GM12891 (cell line): ENCODE measurements around the gene TSPOAP1.

Experiments used
- DNase-seq: peaks from one replicate; pipeline ENCODE4 v3.0.0; 2011; ENCODE audit warnings: low spot score; ENCODE audit not compliant: insufficient read length
- FAIRE-seq: peaks from 2 replicates; lab custom pipeline; 2011; peaks lifted over from hg19 to GRCh38; lab: Jason Lieb, UNC
- PAX5 ChIP-seq: IDR thresholded peaks from 2 replicates; pipeline ENCODE4 v1.6.1; 2011; ENCODE audit warnings: low read length, moderate library complexity, mild to moderate bottlenecking; ENCODE audit not compliant: insufficient read depth, severe bottlenecking
- POLR2A ChIP-seq: IDR thresholded peaks from 2 replicates; pipeline ENCODE4 v1.6.1; 2011; ENCODE audit warnings: low read depth, low read length, control low read depth
- POLR2AphosphoS5 ChIP-seq: IDR thresholded peaks from 2 replicates; pipeline ENCODE4 v1.6.1; 2011; ENCODE audit warnings: low read depth, low read length, control low read depth
- POU2F2 ChIP-seq: IDR thresholded peaks from 2 replicates; pipeline ENCODE4 v1.6.1; 2011; ENCODE audit warnings: low read depth, mild to moderate bottlenecking, control low read depth, low read length, moderate library complexity
- SPI1 ChIP-seq: IDR thresholded peaks from 2 replicates; pipeline ENCODE4 v1.6.1; 2011; ENCODE audit warnings: low read depth, low read length, control low read depth
- TAF1 ChIP-seq: IDR thresholded peaks from 2 replicates; pipeline ENCODE4 v1.6.1; 2011; ENCODE audit warnings: low read depth, low read length, control low read depth

Gene TSPOAP1

DNA sequence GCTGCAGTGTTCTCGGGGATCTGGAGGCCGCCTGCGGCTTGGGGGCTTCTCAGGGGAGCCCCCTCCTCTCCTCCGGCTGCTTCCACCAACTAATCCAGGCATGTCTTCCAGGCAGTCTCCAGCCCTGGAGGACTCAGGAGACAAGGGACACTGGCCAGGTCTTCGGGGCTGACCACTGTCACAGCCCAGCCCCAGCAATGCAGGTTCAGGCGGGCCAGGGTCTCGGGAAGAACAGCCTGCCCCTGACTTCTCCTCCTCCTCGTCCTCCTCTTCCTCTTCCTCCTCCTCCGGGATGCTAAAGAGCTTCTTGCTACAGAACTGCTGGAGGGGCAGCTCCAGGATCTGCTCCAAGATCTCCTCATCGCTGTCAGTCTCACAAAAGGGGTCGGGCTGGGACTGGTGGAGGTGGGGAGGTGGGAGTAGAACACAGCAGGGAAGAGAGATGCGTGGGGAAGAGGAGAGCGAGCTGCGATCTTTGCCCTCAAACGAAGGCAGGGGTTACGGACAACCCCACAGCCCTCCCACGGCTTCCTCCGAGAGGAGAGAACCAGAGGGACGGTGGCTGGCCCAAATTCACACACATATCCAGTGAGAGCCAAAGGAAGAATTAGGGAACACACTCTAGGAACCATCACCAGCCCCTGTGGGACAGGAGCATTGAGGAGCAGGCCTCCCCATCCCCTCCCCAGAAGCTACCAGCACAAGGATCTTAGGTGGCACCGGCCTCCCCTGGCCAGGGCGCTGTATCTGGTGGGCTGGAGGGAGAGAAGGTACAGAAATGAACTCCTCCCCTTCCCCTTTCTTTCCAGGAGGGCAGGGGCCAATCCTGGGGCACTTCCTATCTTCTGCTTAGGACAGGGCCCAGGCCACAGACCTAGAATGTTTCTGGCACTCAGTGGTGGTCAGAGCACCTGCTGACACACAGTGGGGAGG lies 19.3 kb downstream of the TSPOAP1 start:
- DNase-seq, result peak; percentile 5
- TF ChIP-seq SPI1 (no peak), PAX5 (no peak), POLR2AphosphoS5 (no peak), POLR2A (no peak), POU2F2 (no peak), TAF1 (no peak)
- FAIRE-seq, result no peak

DNA sequence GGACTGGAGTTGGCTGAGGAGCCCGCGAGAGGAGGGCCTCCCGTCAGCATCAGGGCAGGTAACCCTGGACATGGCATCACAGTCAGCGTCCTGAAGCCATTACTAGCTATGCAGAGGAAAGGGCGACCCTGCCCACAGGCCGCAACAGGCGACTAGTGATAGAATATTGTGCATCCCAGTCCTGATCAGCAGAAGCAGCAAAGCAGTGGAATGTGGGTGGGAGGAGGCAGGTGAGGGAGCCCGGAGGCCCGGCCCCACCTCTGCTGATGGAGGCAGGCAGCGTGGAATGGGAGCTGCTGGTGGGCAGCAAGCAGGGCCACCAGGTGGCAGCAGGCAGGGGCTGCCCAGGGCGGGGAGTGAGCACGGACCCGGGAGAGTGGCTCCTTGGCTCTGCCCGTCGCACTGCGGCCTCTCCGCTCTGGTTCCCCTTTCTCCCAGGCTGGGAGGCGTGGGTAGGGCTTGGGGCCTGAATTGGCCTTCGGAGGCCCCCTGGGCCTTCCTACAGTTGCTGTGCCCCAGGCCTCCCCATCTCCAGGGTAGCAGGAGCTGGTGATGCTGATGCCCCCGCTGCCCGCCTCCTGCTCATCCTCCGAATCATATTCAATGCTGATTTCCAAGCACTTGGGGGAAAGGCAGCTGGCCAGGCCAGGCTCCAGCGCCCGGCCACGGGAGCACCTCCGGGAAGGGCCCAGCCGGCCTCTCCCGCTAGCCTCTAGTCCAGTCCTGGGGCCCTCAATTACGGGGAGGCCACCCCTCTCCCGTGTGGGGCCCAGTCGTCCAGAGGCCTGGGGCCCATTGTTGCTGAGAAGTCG lies 20.2 kb downstream of the TSPOAP1 start:
- DNase-seq (peak; percentile 17), FAIRE-seq (no peak)
- TF ChIP-seq POLR2A (no peak), SPI1 (no peak), POU2F2 (no peak), TAF1 (no peak), PAX5 (no peak), POLR2AphosphoS5 (no peak)

DNA sequence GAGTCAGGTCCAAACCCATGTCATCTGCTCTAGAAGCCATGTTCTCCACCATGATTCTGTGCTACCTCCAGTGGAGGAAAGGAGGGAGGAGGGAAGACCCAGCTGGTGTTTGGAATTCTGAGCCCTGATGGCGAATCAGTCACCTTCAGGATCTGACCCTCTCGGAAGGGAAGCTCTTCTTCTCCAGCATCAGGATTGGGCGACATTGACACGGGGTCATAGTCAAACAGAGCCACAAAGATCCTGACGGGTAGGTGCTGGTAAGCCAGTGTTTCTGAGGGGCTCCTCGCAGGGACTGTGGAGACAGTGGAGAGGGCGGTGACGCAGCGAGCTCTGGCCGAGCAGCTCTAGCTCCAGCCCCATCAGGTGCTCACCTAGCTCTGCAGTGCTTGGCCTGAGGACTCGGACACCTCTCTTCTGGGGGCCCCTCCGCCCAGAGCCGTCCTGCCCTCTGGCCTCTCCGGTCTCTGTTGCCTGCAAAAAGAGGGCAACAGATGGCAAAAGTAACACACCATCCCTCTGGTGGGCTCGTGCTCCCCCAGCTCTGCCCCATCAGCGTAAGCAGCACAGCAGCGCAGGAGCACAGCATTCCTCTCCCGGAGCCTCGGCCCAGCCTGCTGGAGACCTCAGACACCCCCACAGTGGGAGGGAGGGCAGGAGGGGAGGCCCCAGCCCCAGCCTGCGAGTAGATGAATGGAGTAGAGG lies 21.0 kb downstream of the TSPOAP1 start:
- DNase-seq (no peak), FAIRE-seq (no peak)
- no peak for TF ChIP-seq POU2F2
- no peak for TF ChIP-seq POLR2AphosphoS5
- no peak for TF ChIP-seq PAX5
- no peak for TF ChIP-seq SPI1
- no peak for TF ChIP-seq TAF1
- TF ChIP-seq POLR2A, result no peak

DNA sequence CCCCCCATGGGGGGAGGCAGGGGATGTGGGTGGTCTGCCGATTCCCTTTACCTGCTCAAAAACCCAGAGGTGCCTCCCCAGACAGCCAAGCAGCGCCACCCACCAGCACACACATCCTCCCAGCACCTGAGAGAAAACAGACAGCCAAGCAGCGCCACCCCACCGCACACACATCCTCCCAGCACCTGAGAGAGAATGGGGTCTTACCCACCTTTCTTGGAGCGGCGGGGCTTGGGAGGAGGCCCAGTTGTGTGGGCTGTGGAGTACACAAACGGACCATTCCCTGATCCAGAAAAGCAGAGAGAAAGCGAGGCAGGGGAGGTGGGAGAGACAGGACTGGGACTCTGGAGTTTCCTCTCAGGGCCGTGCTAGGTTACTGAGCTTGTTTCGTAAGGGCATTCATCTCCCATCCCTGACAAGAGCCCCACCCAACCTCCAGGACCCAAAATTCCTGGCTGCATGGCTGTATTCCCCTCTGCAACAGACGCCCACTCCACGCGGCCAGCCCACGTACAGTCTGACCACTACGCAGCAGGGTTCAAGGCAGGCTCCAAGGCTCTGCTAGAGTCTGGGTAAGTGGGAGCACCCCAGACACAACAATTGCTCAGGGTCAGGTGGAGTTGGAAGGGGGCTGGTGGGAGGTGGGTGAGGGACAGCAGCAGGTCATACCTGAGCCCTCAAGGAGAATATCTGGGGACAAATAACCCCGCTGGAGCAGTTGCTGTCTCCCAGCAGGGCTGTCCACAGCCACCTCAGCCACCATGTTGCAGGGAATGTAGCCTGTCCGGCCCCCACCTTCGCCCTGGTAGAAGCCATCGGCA lies 22.3 kb downstream of the TSPOAP1 start:
- no peak for FAIRE-seq
- TF ChIP-seq TAF1, result no peak
- TF ChIP-seq POU2F2, result no peak
- no peak for TF ChIP-seq PAX5
- no peak for TF ChIP-seq SPI1
- no peak for TF ChIP-seq POLR2A
- TF ChIP-seq POLR2AphosphoS5, result no peak

DNA sequence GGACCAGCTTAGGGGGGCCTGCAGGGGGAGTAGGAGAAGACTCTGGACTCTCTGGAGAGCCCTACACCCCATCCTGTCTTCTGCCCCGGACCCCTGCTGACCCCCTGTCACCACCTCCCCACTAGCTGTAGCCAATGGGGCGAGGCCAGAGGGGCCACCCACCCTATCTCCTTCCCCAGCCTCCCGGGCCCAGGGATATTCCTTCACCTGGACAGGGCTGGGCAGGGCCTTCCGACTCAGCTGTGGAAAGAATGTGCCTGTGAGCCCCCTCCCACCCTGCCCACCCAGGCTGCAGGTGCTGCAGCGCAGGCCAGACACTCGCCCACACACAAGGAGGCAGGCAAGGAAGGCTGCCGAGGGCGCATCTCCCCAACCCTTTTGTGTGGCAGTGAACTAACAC lies 23.0 kb downstream of the TSPOAP1 start:
- FAIRE-seq, result no peak
- TF ChIP-seq POU2F2 (no peak), TAF1 (no peak), PAX5 (no peak), SPI1 (no peak), POLR2A (no peak), POLR2AphosphoS5 (no peak)
- peak; percentile 13 for DNase-seq

More for the DNA sequence above, 22.3 kb downstream of the TSPOAP1 start:
- DNase-seq, result no peak

DNA sequence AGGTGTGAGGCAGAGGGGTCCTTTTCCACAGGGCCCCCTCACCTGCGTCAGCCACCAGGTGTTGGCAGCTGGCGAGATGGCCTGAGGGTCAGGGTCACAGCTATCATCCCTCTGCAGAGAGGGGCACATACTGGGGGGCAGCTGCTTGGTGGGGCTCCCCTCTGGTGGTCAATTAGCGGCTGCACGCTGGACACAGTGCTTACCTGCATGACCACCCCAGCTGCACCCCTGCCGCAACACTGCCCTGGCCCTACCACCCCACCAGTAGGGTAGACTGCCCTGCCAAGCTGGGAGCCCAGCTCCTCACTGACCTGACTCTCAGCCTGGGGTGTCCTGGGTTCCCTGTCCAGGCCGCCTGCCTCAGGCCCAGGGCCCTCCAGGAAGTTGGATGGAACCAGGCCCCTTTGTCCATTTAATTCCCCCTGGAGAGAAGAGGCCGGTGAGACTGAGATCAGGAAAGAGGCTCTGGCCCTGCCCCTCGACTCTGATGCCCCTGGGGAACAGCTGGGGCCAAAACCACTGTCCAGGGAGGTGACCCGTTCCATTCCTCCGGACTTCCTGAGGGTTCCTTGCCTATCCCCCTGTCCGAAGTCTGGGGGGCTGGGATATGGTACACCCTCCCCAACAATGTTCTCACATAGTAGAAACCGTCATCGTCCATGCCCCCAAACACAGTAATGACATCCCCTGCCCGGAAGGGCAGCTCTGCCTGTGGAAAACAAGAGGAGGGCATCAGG lies 23.7 kb downstream of the TSPOAP1 start:
- TF ChIP-seq POLR2AphosphoS5, result no peak
- no peak for TF ChIP-seq POLR2A
- TF ChIP-seq TAF1, result no peak
- no peak for TF ChIP-seq SPI1
- TF ChIP-seq POU2F2, result no peak
- TF ChIP-seq PAX5, result no peak
- DNase-seq, result peak; percentile 15
- no peak for FAIRE-seq

DNA sequence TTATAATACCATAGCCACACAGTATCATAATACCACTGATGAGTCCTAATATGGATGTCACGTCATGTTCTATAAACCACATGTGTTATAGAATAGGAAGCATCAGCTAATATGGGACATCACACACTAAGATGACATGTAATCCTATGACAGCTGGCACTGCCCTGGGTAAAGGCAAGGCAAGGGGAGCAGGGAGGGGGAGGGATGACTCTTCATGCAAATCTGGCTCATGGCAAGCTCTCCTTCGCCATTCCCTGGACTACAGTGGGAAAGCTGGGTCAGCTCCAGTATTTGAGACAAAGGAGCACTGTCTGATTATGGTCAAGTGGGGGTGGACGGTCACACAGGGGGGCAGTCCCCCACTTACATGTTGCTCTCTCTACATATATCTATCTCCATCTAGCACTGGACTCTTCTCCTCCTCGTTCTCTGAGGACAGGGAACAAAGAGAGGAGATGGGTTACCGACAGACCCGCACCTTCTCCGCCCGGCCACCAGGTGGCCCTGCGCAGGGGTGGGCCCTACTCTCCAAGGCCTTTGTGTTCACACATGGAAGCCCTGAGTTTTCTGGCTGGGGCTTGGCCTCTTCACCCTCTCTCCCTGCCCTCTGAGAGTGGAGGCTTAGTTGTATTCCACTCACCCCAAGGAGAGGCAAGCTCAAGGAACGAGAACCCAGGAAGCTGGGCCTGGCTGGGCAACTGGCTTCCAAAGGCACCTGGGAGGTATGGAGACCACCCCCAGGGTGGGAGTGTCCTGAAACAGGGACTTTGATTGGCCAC lies 24.4 kb downstream of the TSPOAP1 start:
- FAIRE-seq, result peak; percentile 86
- peak; percentile 95 for DNase-seq
- no peak for TF ChIP-seq POU2F2
- TF ChIP-seq POLR2AphosphoS5, result no peak
- TF ChIP-seq PAX5, result no peak
